Panc1 (cell line): ENCODE measurements around the gene MMP28. TPM values are rescaled to one million over a fixed set of nuclear protein-coding genes. Genes with fewer than 3 reads are reported as not detected.

Experiments
- ATAC-seq: fragments of 200-7000 bp; cut with Tn5 transposase; 2 replicates; pipeline ENCODE4 v1.9.1; 2020; ENCODE audit warnings: mild to moderate bottlenecking, moderate library complexity
- BruUV-seq: library from RNA; stranded (reverse); fragments of 400-500 nt; replicated peaks from 2 replicates; lab custom pipeline; 2021; lab: Mats Ljungman, UMichigan
- CTCF ChIA-PET: fragments of 300-600 bp; sonication (Branson Sonifier 250); formaldehyde crosslinking; loops from one replicate; lab custom pipeline; 2022; ENCODE audit warnings: antibody characterized with exemption; lab: Charles Lee
- POLR2A ChIA-PET: fragments of 300-600 bp; sonication (Branson Sonifier 250); formaldehyde crosslinking; loops from one replicate; lab custom pipeline; 2022; ENCODE audit warnings: antibody characterized with exemption; lab: Charles Lee
- DNase-seq: peaks from one replicate; pipeline ENCODE4 v3.0.0-alpha.2; 2010; ENCODE audit warnings: low read depth, low spot score
- H3K27ac ChIP-seq: 2 replicates; pipeline ENCODE4 v1.5.1; 2011; ENCODE audit warnings: mild to moderate bottlenecking, low read length, inconsistent platforms
- H3K27me3 ChIP-seq: fragments of 200-500 bp; sonication (Bioruptor generic); 2 replicates; pipeline ENCODE4 v1.6.0; 2014; ENCODE audit warnings: low read length, inconsistent platforms; ENCODE audit not compliant: control insufficient read depth, insufficient read depth
- H3K36me3 ChIP-seq: fragments of 200-500 bp; sonication (Bioruptor generic); 2 replicates; pipeline ENCODE4 v1.5.1; 2014; ENCODE audit warnings: inconsistent platforms, mild to moderate bottlenecking, low read length, moderate library complexity; ENCODE audit not compliant: control insufficient read depth, insufficient read depth
- H3K4me1 ChIP-seq: 2 replicates; pipeline ENCODE4 v1.5.1; 2011; ENCODE audit warnings: inconsistent platforms, mild to moderate bottlenecking, low read length, moderate library complexity; ENCODE audit not compliant: control insufficient read depth, insufficient read depth
- H3K4me3 ChIP-seq, 2 experiments: 2 replicates each; pipeline ENCODE4 v1.5.1; 2011 to 2012; ENCODE audit warnings: low read depth in 2 of 2, low read length in 2 of 2, mild to moderate bottlenecking in 2 of 2, inconsistent platforms in 1 of 2, moderate library complexity in 1 of 2
- H3K9me3 ChIP-seq: fragments of 200-500 bp; sonication (Bioruptor generic); 2 replicates; pipeline ENCODE4 v1.5.1; 2014; ENCODE audit warnings: low read depth, mild to moderate bottlenecking, inconsistent platforms, low read length, moderate library complexity; ENCODE audit not compliant: control insufficient read depth, insufficient read depth
- CTCF ChIP-seq: fragments of 450-650 bp; IDR thresholded peaks from 2 replicates; pipeline ENCODE4 v1.5.1; 2017; ENCODE audit warnings: mild to moderate bottlenecking
- POLR2AphosphoS5 ChIP-seq: IDR thresholded peaks from 2 replicates; pipeline ENCODE4 v1.6.1; 2012; ENCODE audit warnings: mild to moderate bottlenecking, low read depth, low read length, moderate library complexity
- REST ChIP-seq, 2 experiments: IDR thresholded peaks; 2 replicates each; pipeline ENCODE4 v1.6.1; 2011 to 2012; ENCODE audit warnings: low read depth in 2 of 2, control low read depth in 1 of 2, low read length in 1 of 2, mild to moderate bottlenecking in 1 of 2, moderate library complexity in 1 of 2; ENCODE audit not compliant: insufficient read depth in 1 of 2
- SIN3A ChIP-seq: IDR thresholded peaks from 2 replicates; pipeline ENCODE4 v1.6.1; 2012; ENCODE audit warnings: low read depth, mild to moderate bottlenecking, low read length, moderate library complexity, borderline replicate concordance; ENCODE audit not compliant: insufficient read depth
- TCF7L2 ChIP-seq: IDR thresholded peaks from 2 replicates; pipeline ENCODE4 v1.6.1; 2011; ENCODE audit warnings: mild to moderate bottlenecking, low read depth, low read length, inconsistent platforms
- in situ Hi-C: cut with HindIII; loops from 2 replicates; pipeline ENCODE4 v1.10.0; 2016; ENCODE audit warnings: low sequenced_read_pairs, low pct_unique_long_range_greater_than_20kb
- intact Hi-C: fragments of 100-400 bp; cut with micrococcal nuclease; formaldehyde crosslinking; loops from one replicate; pipeline ENCODE4 v1.10.0; 2022; ENCODE audit not compliant: unreplicated experiment
- total RNA-seq: library from RNA; stranded (reverse); gene quantifications from one replicate; pipeline ENCODE4 v1.2.1, GENCODE V29; 2021; ENCODE audit not compliant: unreplicated experiment

MMP28 gene
- total RNA-seq, 1 experiment from 2014 or later = 1.6 TPM

GRCh38 chr17:35729405-35729833 lies 66.0 kb downstream of the MMP28 start:
- Histone ChIP-seq H3K27me3 (no peaks in the 10 kb centered on the region), H3K9me3 (no peaks in the 10 kb centered on the region), H3K36me3 (peaks cover 11% of the 10 kb centered on the region), H3K4me1 (peaks cover 11% of the 10 kb centered on the region), H3K27ac (no peak overlapping the region), H3K4me3 (no peak overlapping the region)
- no peak for TF ChIP-seq SIN3A
- TF ChIP-seq REST (IDR thresholded peaks at IDR 0.05; ENCODE audit: insufficient read depth in 1 of 2, low read depth in 2 of 2, low read length in 1 of 2) = no peak
- no peak for TF ChIP-seq TCF7L2
- TF ChIP-seq POLR2AphosphoS5 = no peak
- TF ChIP-seq CTCF = no peak
- BruUV-seq = no TSS peak
- intact Hi-C loops = no loop called here
- CTCF ChIA-PET = interaction anchor here (1.0 to 2.2 kb wide), 2 partner anchors 10 to 18 kb away, joined by 4 to 8 read pairs; no protein-coding TSS in a partner anchor
- ATAC-seq = no peak
- in situ Hi-C loops = no loop called here
- POLR2A ChIA-PET = no interaction called here
- no peak for DNase-seq

GRCh38 chr17:35728551-35728950 lies 66.9 kb downstream of the MMP28 start:
- H3K9me3 ChIP-seq = no peaks in the 10 kb centered on the region
- no peak overlapping the region for H3K4me3 ChIP-seq
- ChIA-PET CTCF (interaction anchor here (0.7 kb wide), 1 partner anchor 352 kb away, joined by 4 read pairs; no protein-coding TSS in a partner anchor), POLR2A (no interaction called here)
- H3K27ac ChIP-seq = no peak overlapping the region
- TF ChIP-seq SIN3A (no peak), CTCF (no peak), TCF7L2 (no peak), REST (IDR thresholded peaks at IDR 0.05; ENCODE audit: insufficient read depth in 1 of 2, low read depth in 2 of 2, low read length in 1 of 2) (no peak), POLR2AphosphoS5 (no peak)
- DNase-seq (no peak), ATAC-seq (no peak)
- intact Hi-C loops (no loop called here), in situ Hi-C loops (no loop called here)
- no TSS peak for BruUV-seq
- H3K36me3 ChIP-seq = peaks cover 19% of the 10 kb centered on the region
- H3K4me1 ChIP-seq = peaks cover 11% of the 10 kb centered on the region
- no peaks in the 10 kb centered on the region for H3K27me3 ChIP-seq
